Activated CD8-positive, alpha-beta memory T cell treated with anti-CD3 and anti-CD28 coated beads for 36 hours (primary cell): ENCODE data around the gene CFAP61. TPM values are rescaled to one million over a fixed set of nuclear protein-coding genes. Genes with fewer than 3 reads are reported as not detected.

Experiments
- CTCF ChIA-PET: fragments of 350-600 bp; sonication (Branson Sonifier 250); formaldehyde crosslinking; loops from one replicate; lab custom pipeline; 2021; ENCODE audit warnings: antibody characterized with exemption; lab: Charles Lee
- POLR2A ChIA-PET: fragments of 350-600 bp; sonication (Branson Sonifier 250); formaldehyde crosslinking; loops from one replicate; lab custom pipeline; 2021; ENCODE audit warnings: antibody characterized with exemption; lab: Charles Lee
- total RNA-seq, 2 experiments: library from RNA; stranded (reverse); gene quantifications; one replicate each; pipeline ENCODE4 v1.2.3, GENCODE V29; 2021

Gene CFAP61
- total RNA-seq, 2 experiments from 2014 or later, result 0.36 TPM; not detected in 1

- CTCF ChIA-PET, result no interaction called here
- POLR2A ChIA-PET, result no interaction called here
These were observed 147.2 kb downstream of the CFAP61 start for GRCh38 chr20:20199361-20200160.

- CTCF ChIA-PET, result interaction anchor here (0.7 kb wide), 1 partner anchor 1739 kb away, joined by 3 read pairs; no protein-coding TSS in a partner anchor
- POLR2A ChIA-PET, result no interaction called here
These were observed 148.8 kb downstream of the CFAP61 start for GRCh38 chr20:20201124-20201523.

- ChIA-PET POLR2A (no interaction called here), CTCF (no interaction called here)
These were observed 149.3 kb downstream of the CFAP61 start for GRCh38 chr20:20201639-20202038.

GRCh38 chr20:20202768-20203167 lies 150.4 kb downstream of the CFAP61 start:
- POLR2A ChIA-PET, result no interaction called here

GRCh38 chr20:20203784-20204183 lies 151.5 kb downstream of the CFAP61 start:
- POLR2A ChIA-PET, result no interaction called here
- CTCF ChIA-PET, result no interaction called here

More at GRCh38 chr20:20202768-20203167, 150.4 kb downstream of the CFAP61 start:
- CTCF ChIA-PET, result no interaction called here

GRCh38 chr20:20204256-20204655 lies 151.9 kb downstream of the CFAP61 start:
- CTCF ChIA-PET, result no interaction called here

GRCh38 chr20:20205141-20205861 lies 153.0 kb downstream of the CFAP61 start:
- POLR2A ChIA-PET, result no interaction called here
- CTCF ChIA-PET, result no interaction called here

More at GRCh38 chr20:20204256-20204655, 151.9 kb downstream of the CFAP61 start:
- POLR2A ChIA-PET, result no interaction called here

- CTCF ChIA-PET, result no interaction called here
- POLR2A ChIA-PET, result no interaction called here
These were observed 153.5 kb downstream of the CFAP61 start for GRCh38 chr20:20205862-20206236.

- POLR2A ChIA-PET, result no interaction called here
- CTCF ChIA-PET, result interaction anchor here (1.3 kb wide), 1 partner anchor 21 kb away, joined by 3 read pairs; no protein-coding TSS in a partner anchor
These were observed 154.5 kb downstream of the CFAP61 start for GRCh38 chr20:20206788-20207187.

- ChIA-PET POLR2A (no interaction called here), CTCF (interaction anchor here (1.3 kb wide), 1 partner anchor 22 kb away, joined by 3 read pairs; no protein-coding TSS in a partner anchor)
These were observed 155.0 kb downstream of the CFAP61 start for GRCh38 chr20:20207291-20207690.

- POLR2A ChIA-PET, result no interaction called here
- CTCF ChIA-PET, result interaction anchor here (1.3 kb wide), 1 partner anchor 22 kb away, joined by 3 read pairs; no protein-coding TSS in a partner anchor
These were observed 155.5 kb downstream of the CFAP61 start for GRCh38 chr20:20207872-20208271.

- POLR2A ChIA-PET, result no interaction called here
- CTCF ChIA-PET, result no interaction called here
These were observed 157.4 kb downstream of the CFAP61 start for GRCh38 chr20:20209684-20210083.

GRCh38 chr20:20210327-20210726 lies 158.0 kb downstream of the CFAP61 start:
- CTCF ChIA-PET, result no interaction called here
- POLR2A ChIA-PET, result no interaction called here

- ChIA-PET CTCF (no interaction called here), POLR2A (no interaction called here)
These were observed 158.6 kb downstream of the CFAP61 start for GRCh38 chr20:20210943-20211273.

GRCh38 chr20:20211274-20211987 lies 159.1 kb downstream of the CFAP61 start:
- ChIA-PET CTCF (no interaction called here), POLR2A (no interaction called here)

- ChIA-PET CTCF (no interaction called here), POLR2A (no interaction called here)
These were observed 159.7 kb downstream of the CFAP61 start for GRCh38 chr20:20211988-20212518.

- POLR2A ChIA-PET, result no interaction called here
- CTCF ChIA-PET, result no interaction called here
These were observed 160.4 kb downstream of the CFAP61 start for GRCh38 chr20:20212675-20213096.

- CTCF ChIA-PET, result no interaction called here
- POLR2A ChIA-PET, result no interaction called here
These were observed 161.3 kb downstream of the CFAP61 start for GRCh38 chr20:20213526-20214121.

GRCh38 chr20:20214757-20215275 lies 162.5 kb downstream of the CFAP61 start:
- ChIA-PET POLR2A (no interaction called here), CTCF (no interaction called here)
